Spleen (tissue), 7 donors: ENCODE data around the gene SDK2.

Experiments
- CTCF ChIP-seq, 11 experiments: fragments of 200-600 bp in 7 of 11; fragments of 450-650 bp in 4 of 11; sonication (generic) in 4 of 11; IDR thresholded peaks in 8 of 11; conservative IDR thresholded peaks in 3 of 11; 1 replicate in 7 of 11; 2 replicates in 4 of 11; pipeline versions ENCODE4 v1.4.0 to v1.8.0; 2016 to 2021; ENCODE audit warnings: antibody characterized with exemption in 11 of 11, inconsistent platforms in 4 of 11, mild to moderate bottlenecking in 1 of 11
- POLR2A ChIP-seq, 3 donors: fragments of 450-650 bp; IDR thresholded peaks; one replicate each; pipeline ENCODE4 v1.5.1; 2017; ENCODE audit warnings: antibody characterized with exemption in 3 of 3, mild to moderate bottlenecking in 1 of 3
- POLR2AphosphoS5 ChIP-seq, 3 donors: sonication (generic); formaldehyde crosslinking; IDR thresholded peaks; one replicate each; pipeline ENCODE4 v1.5.1; 2017; ENCODE audit warnings: antibody characterized with exemption in 3 of 3
- donor health status: DM: no; HTN: no; CAD: no; lungs with moderate emphysema.
- donor health status: DM: no; HTN: no; CAD: no.
- donor health status: DM: no; HTN: no; CAD: no.

GRCh38 chr17:73286863-73287296, 357.4 kb downstream of the SDK2 start:
- no peak for TF ChIP-seq CTCF (IDR thresholded peaks at IDR 0.05 in 8 of 11, conservative IDR thresholded peaks at IDR 0.05 in 3 of 11)
- no peak for TF ChIP-seq POLR2A (IDR thresholded peaks at IDR 0.05)
- peak in 1 of 3 donors; percentile 14 for TF ChIP-seq POLR2AphosphoS5 (IDR thresholded peaks at IDR 0.05)
